Chondrocyte (in vitro differentiated cells): ENCODE data around the gene TMEM132A. TPM values are rescaled to one million over a fixed set of nuclear protein-coding genes. Genes with fewer than 3 reads are reported as not detected.

Experiments used
- DNase-seq: peaks from one replicate; pipeline ENCODE4 v3.0.0; 2021; ENCODE audit warnings: mixed read lengths, low spot score
- H3K27ac Mint-ChIP-seq: one replicate; pipeline ENCODE4 v1.8.0; 2021; ENCODE audit warnings: mild to moderate bottlenecking, moderate library complexity, mixed read lengths; ENCODE audit not compliant: unreplicated experiment
- H3K27me3 Mint-ChIP-seq: 2 replicates; pipeline ENCODE4 v1.8.0; 2021; ENCODE audit warnings: low read depth, mixed read lengths
- H3K36me3 Mint-ChIP-seq: 2 replicates; pipeline ENCODE4 v1.8.0; 2021; ENCODE audit warnings: low read depth, mixed read lengths
- H3K4me1 Mint-ChIP-seq: 2 replicates; pipeline ENCODE4 v1.8.0; 2021; ENCODE audit warnings: low read depth, mild to moderate bottlenecking, mixed read lengths
- H3K4me3 Mint-ChIP-seq: one replicate; pipeline ENCODE4 v1.8.0; 2021; ENCODE audit warnings: mild to moderate bottlenecking, moderate library complexity, mixed read lengths; ENCODE audit not compliant: unreplicated experiment
- H3K9me3 Mint-ChIP-seq: 2 replicates; pipeline ENCODE4 v1.8.0; 2021; ENCODE audit warnings: low read depth, mixed read lengths
- CTCF ChIP-seq: fragments of 200-600 bp; sonication (generic); IDR thresholded peaks from 2 replicates; pipeline ENCODE4 v1.5.0; 2021; ENCODE audit warnings: antibody characterized with exemption, mild to moderate bottlenecking, moderate library complexity
- total RNA-seq: library from RNA; stranded (reverse); gene quantifications from 3 replicates; pipeline ENCODE4 v1.2.1, GENCODE V29; 2021

The TMEM132A gene
- total RNA-seq, 1 donor from 2014 or later = 69.8 TPM

DNA sequence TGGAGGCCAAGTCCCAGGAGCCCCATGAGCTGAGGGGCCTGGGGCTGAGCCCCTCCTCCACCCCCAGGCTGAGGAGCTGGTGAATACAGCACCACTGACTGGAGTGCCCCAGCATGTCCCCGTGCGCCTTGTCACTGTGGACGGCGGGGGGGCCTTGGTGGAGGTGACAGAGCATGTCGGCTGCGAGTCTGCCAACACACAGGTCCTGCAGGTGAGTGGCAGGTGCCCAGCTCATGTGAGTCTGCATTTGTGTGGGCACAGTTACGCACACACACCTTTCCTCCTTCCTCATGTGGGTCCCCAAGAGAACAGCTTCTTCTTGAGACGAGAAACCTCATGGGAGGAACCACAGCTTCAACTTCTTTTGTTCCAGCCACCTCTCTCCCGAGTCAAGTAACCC, 7.7 kb downstream of the TMEM132A start:
- no peaks in the 10 kb centered on the region for H3K4me1 Mint-ChIP-seq
- no peak for TF ChIP-seq CTCF
- no peaks in the 10 kb centered on the region for H3K9me3 Mint-ChIP-seq
- peaks cover 10% of the 10 kb centered on the region for H3K36me3 Mint-ChIP-seq
- no peak for DNase-seq
- no peak overlapping the region for H3K4me3 Mint-ChIP-seq
- H3K27me3 Mint-ChIP-seq = no peaks in the 10 kb centered on the region
- H3K27ac Mint-ChIP-seq = no peak overlapping the region

GRCh38 chr11:60932605-60933356, 8.5 kb downstream of the TMEM132A start:
- no peaks in the 10 kb centered on the region for H3K4me1 Mint-ChIP-seq
- no peaks in the 10 kb centered on the region for H3K9me3 Mint-ChIP-seq
- H3K27ac Mint-ChIP-seq = no peak overlapping the region
- H3K36me3 Mint-ChIP-seq = peaks cover 10% of the 10 kb centered on the region
- TF ChIP-seq CTCF = no peak
- no peak overlapping the region for H3K4me3 Mint-ChIP-seq
- no peak for DNase-seq
- no peaks in the 10 kb centered on the region for H3K27me3 Mint-ChIP-seq

GRCh38 chr11:60933416-60934123, 9.3 kb downstream of the TMEM132A start:
- no peak for DNase-seq
- Mint-ChIP-seq H3K4me3 (no peak overlapping the region), H3K27me3 (no peaks in the 10 kb centered on the region)

GRCh38 chr11:60934124-60934789, 10.0 kb downstream of the TMEM132A start:
- H3K4me3 Mint-ChIP-seq = no peak overlapping the region
- no peak for DNase-seq

More at GRCh38 chr11:60933416-60934123, 9.3 kb downstream of the TMEM132A start:
- TF ChIP-seq CTCF = no peak
- H3K9me3 Mint-ChIP-seq = no peaks in the 10 kb centered on the region
- H3K27ac Mint-ChIP-seq = no peak overlapping the region
- H3K4me1 Mint-ChIP-seq = no peaks in the 10 kb centered on the region
- peaks cover 10% of the 10 kb centered on the region for H3K36me3 Mint-ChIP-seq

More at GRCh38 chr11:60934124-60934789, 10.0 kb downstream of the TMEM132A start:
- TF ChIP-seq CTCF = no peak
- no peak overlapping the region for H3K27ac Mint-ChIP-seq
- no peaks in the 10 kb centered on the region for H3K27me3 Mint-ChIP-seq
- no peaks in the 10 kb centered on the region for H3K9me3 Mint-ChIP-seq
- H3K36me3 Mint-ChIP-seq = peaks cover 10% of the 10 kb centered on the region
- no peaks in the 10 kb centered on the region for H3K4me1 Mint-ChIP-seq
